IMR-90 (cell line): ENCODE results near the gene RNF224. TPM values are rescaled to one million over a fixed set of nuclear protein-coding genes. Genes with fewer than 3 reads are reported as not detected.

Experiments
- ATAC-seq: fragments of 200-7000 bp; cut with Tn5 transposase; 2 replicates; pipeline ENCODE4 v1.9.1; 2020; ENCODE audit warnings: low read depth, mild to moderate bottlenecking, moderate library complexity
- BruUV-seq: library from RNA; stranded (reverse); fragments of 400-500 nt; replicated peaks from 2 replicates; lab custom pipeline; 2021; lab: Mats Ljungman, UMichigan
- CTCF ChIA-PET: fragments of 300-600 bp; formaldehyde crosslinking; extraction: SDS; loops from one replicate; lab custom pipeline; 2021; ENCODE audit warnings: antibody characterized with exemption; lab: Yijun Ruan, JAX
- POLR2A ChIA-PET: fragments of 300-600 bp; sonication (Branson Sonifier 250); formaldehyde crosslinking; loops from one replicate; lab custom pipeline; 2022; ENCODE audit warnings: antibody characterized with exemption; ENCODE audit not compliant: unreplicated experiment; lab: Charles Lee
- DNase-seq: peaks from one replicate; pipeline ENCODE4 v3.0.0; 2013
- H2AFZ ChIP-seq: replicated peaks from 2 replicates; pipeline ENCODE3; 2013; ENCODE audit warnings: low read length, mild to moderate bottlenecking; ENCODE audit not compliant: poor library complexity
- H2AK5ac ChIP-seq: 2 replicates; pipeline ENCODE4 v1.6.1; 2013; ENCODE audit warnings: low read depth, low read length, inconsistent platforms
- H2AK9ac ChIP-seq: replicated peaks from 2 replicates; pipeline ENCODE3; 2013; ENCODE audit warnings: mild to moderate bottlenecking, low read depth, low read length, moderate library complexity; ENCODE audit not compliant: poor library complexity
- H2BK120ac ChIP-seq: 2 replicates; pipeline ENCODE4 v1.6.1; 2013; ENCODE audit warnings: low read depth, low read length, inconsistent platforms
- H2BK15ac ChIP-seq: 3 replicates; pipeline ENCODE4 v1.6.1; 2013; ENCODE audit warnings: low read depth, low read length, inconsistent platforms
- H2BK20ac ChIP-seq: 2 replicates; pipeline ENCODE4 v1.6.1; 2013; ENCODE audit warnings: low read depth, mild to moderate bottlenecking, inconsistent platforms, low read length, moderate library complexity
- H2BK5ac ChIP-seq: 2 replicates; pipeline ENCODE4 v1.6.1; 2013; ENCODE audit warnings: mild to moderate bottlenecking, low read depth, low read length, inconsistent platforms; ENCODE audit not compliant: poor library complexity, severe bottlenecking
- H3K14ac ChIP-seq: replicated peaks from 2 replicates; pipeline ENCODE4 v1.6.1; 2013; ENCODE audit warnings: low read depth, low read length, inconsistent platforms
- H3K18ac ChIP-seq: 2 replicates; pipeline ENCODE4 v1.6.1; 2013; ENCODE audit warnings: low read depth, low read length, control low read depth
- H3K23ac ChIP-seq: 2 replicates; pipeline ENCODE4 v1.6.1; 2013; ENCODE audit warnings: low read depth, low read length, inconsistent platforms
- H3K27ac ChIP-seq: 2 replicates; pipeline ENCODE4 v1.5.1; 2013; ENCODE audit warnings: mild to moderate bottlenecking, control low read depth, low read length; ENCODE audit not compliant: insufficient read depth
- H3K27me3 ChIP-seq: 2 replicates; pipeline ENCODE4 v1.6.1; 2013; ENCODE audit warnings: low read length; ENCODE audit not compliant: control insufficient read depth, insufficient read depth
- H3K36me3 ChIP-seq: 2 replicates; pipeline ENCODE4 v1.6.1; 2013; ENCODE audit warnings: low read length, mixed read lengths; ENCODE audit not compliant: control insufficient read depth, insufficient read depth
- H3K4ac ChIP-seq: 2 replicates; pipeline ENCODE4 v1.6.1; 2013; ENCODE audit warnings: low read depth, low read length, inconsistent platforms
- H3K4me1 ChIP-seq: 2 replicates; pipeline ENCODE4 v1.6.1; 2013; ENCODE audit warnings: low read length, mixed read lengths; ENCODE audit not compliant: control insufficient read depth, insufficient read depth
- H3K4me2 ChIP-seq: 2 replicates; pipeline ENCODE4 v1.6.1; 2013; ENCODE audit warnings: low read depth, mild to moderate bottlenecking, control low read depth, low read length, moderate library complexity
- H3K4me3 ChIP-seq: 2 replicates; pipeline ENCODE4 v1.5.1; 2013; ENCODE audit warnings: low read depth, mild to moderate bottlenecking, control low read depth, low read length, moderate library complexity; ENCODE audit not compliant: insufficient read depth
- H3K56ac ChIP-seq: 2 replicates; pipeline ENCODE4 v1.6.1; 2013; ENCODE audit warnings: low read length, inconsistent platforms; ENCODE audit not compliant: insufficient read depth; ENCODE audit errors: extremely low read depth
- H3K79me1 ChIP-seq, 2 experiments: 2 replicates each; pipeline ENCODE4 v1.6.1; 2013; ENCODE audit warnings: low read length in 2 of 2, inconsistent platforms in 1 of 2, low read depth in 1 of 2
- H3K9ac ChIP-seq: 2 replicates; pipeline ENCODE4 v1.6.1; 2013; ENCODE audit warnings: low read depth, low read length, control low read depth
- H3K9me1 ChIP-seq: 2 replicates; pipeline ENCODE4 v1.6.1; 2013; ENCODE audit warnings: low read length, inconsistent platforms; ENCODE audit not compliant: insufficient read depth
- H3K9me3 ChIP-seq: 2 replicates; pipeline ENCODE4 v1.6.1; 2013; ENCODE audit warnings: low read length; ENCODE audit not compliant: control insufficient read depth, insufficient read depth
- H4K20me1 ChIP-seq: 2 replicates; pipeline ENCODE4 v1.6.1; 2013; ENCODE audit warnings: low read length, inconsistent platforms; ENCODE audit not compliant: insufficient read depth
- H4K5ac ChIP-seq: 2 replicates; pipeline ENCODE4 v1.6.1; 2013; ENCODE audit warnings: mild to moderate bottlenecking, low read depth, low read length, control low read depth
- H4K8ac ChIP-seq, 2 experiments: 2 replicates each; pipeline ENCODE4 v1.6.1; 2013; ENCODE audit warnings: low read depth in 2 of 2, low read length in 2 of 2, control low read depth in 1 of 2, inconsistent platforms in 1 of 2
- H4K91ac ChIP-seq: 2 replicates; pipeline ENCODE4 v1.6.1; 2013; ENCODE audit warnings: low read depth, low read length, inconsistent platforms; ENCODE audit not compliant: insufficient read depth
- BHLHE40 ChIP-seq: fragments of 150-350 bp; IDR thresholded peaks from 2 replicates; pipeline ENCODE4 v1.6.1; 2016; ENCODE audit warnings: mild to moderate bottlenecking, low read depth, low read length
- CEBPB ChIP-seq: IDR thresholded peaks from 2 replicates; pipeline ENCODE4 v1.6.1; 2012; ENCODE audit warnings: low read depth, low read length, improper control_type of control experiment
- CHD1 ChIP-seq: IDR thresholded peaks from 2 replicates; pipeline ENCODE4 v1.6.1; 2012; ENCODE audit warnings: low read depth, low read length, improper control_type of control experiment
- FOS ChIP-seq: fragments of 150-350 bp; IDR thresholded peaks from 2 replicates; pipeline ENCODE4 v1.6.1; 2016; ENCODE audit warnings: low read depth, low read length
- MAFK ChIP-seq: IDR thresholded peaks from 2 replicates; pipeline ENCODE4 v1.6.1; 2012; ENCODE audit warnings: low read depth, low read length, improper control_type of control experiment
- MAZ ChIP-seq: IDR thresholded peaks from 2 replicates; pipeline ENCODE4 v1.6.1; 2012; ENCODE audit warnings: low read depth, mild to moderate bottlenecking, low read length, improper control_type of control experiment, moderate library complexity, borderline replicate concordance
- MXI1 ChIP-seq: IDR thresholded peaks from 2 replicates; pipeline ENCODE4 v1.6.1; 2012; ENCODE audit warnings: low read depth, mild to moderate bottlenecking, low read length, moderate library complexity, borderline replicate concordance
- NFE2L2 ChIP-seq: fragments of 150-350 bp; IDR thresholded peaks from 2 replicates; pipeline ENCODE4 v1.6.1; 2016; ENCODE audit warnings: low read depth, mild to moderate bottlenecking, low read length
- POLR2A ChIP-seq: IDR thresholded peaks from 2 replicates; pipeline ENCODE4 v1.6.1; 2012; ENCODE audit warnings: mild to moderate bottlenecking, low read depth, low read length
- RAD21 ChIP-seq: IDR thresholded peaks from 2 replicates; pipeline ENCODE4 v1.6.1; 2012; ENCODE audit warnings: low read length, improper control_type of control experiment
- RCOR1 ChIP-seq: IDR thresholded peaks from 2 replicates; pipeline ENCODE4 v1.6.1; 2012; ENCODE audit warnings: mild to moderate bottlenecking, low read length, improper control_type of control experiment; ENCODE audit not compliant: insufficient replicate concordance
- SMC3 ChIP-seq: fragments of 150-350 bp; IDR thresholded peaks from 2 replicates; pipeline ENCODE4 v1.6.1; 2016; ENCODE audit warnings: low read depth, mild to moderate bottlenecking, antibody characterized with exemption, low read length, moderate library complexity
- WGBS, 2 experiments: methylation state at CpG; one replicate each; pipeline versions ENCODE4 v1.1.5 to v1.1.7; 2013; ENCODE audit warnings: missing lambda C conversion rate in 2 of 2; ENCODE audit not compliant: insufficient read length in 1 of 2; ENCODE audit errors: extremely low coverage in 2 of 2; 5-methylcytosine and 5-hydroxymethylcytosine counted together
- dilution Hi-C: fragments of 300-500 bp; cut with HindIII; formaldehyde crosslinking; loops from one replicate; pipeline ENCODE4 v1.14.3; 2018; ENCODE audit warnings: low sequenced_read_pairs; ENCODE audit not compliant: unreplicated experiment
- in situ Hi-C: fragments of 300-500 bp; cut with MboI; formaldehyde crosslinking; loops from 3 replicates; pipeline ENCODE4 v1.14.3; 2019; ENCODE audit warnings: low sequenced_read_pairs, inconsistent platforms, mixed read lengths
- intact Hi-C: fragments of 100-400 bp; cut with micrococcal nuclease; formaldehyde crosslinking; loops from 2 replicates; pipeline ENCODE4 v1.10.0; 2022
- polyA plus RNA-seq, 3 experiments: library from polyadenylated mRNA; depleted of rRNA; stranded (reverse); fragments of >200 nt; gene quantifications; 2 replicates each; pipeline ENCODE4 v1.2.3, GENCODE V29; 2012; ENCODE audit warnings: low replicate concordance in 1 of 3
- total RNA-seq: library from RNA; depleted of rRNA; stranded (reverse); fragments of >200 nt; gene quantifications from 2 replicates; pipeline ENCODE4 v1.2.3, GENCODE V29; 2012
- TF ChIP-seq, protein P1 (sequence below): fragments of 150-350 bp; IDR thresholded peaks from 2 replicates; pipeline ENCODE4 v1.6.1; 2017; ENCODE audit warnings: mild to moderate bottlenecking, antibody characterized with exemption, low read length, low read depth
- TF ChIP-seq, protein P2 (sequence below): conservative IDR thresholded peaks from 2 replicates; pipeline ENCODE4 v1.5.1; 2012; ENCODE audit warnings: mild to moderate bottlenecking, low read depth, low read length, improper control_type of control experiment
- TF ChIP-seq, protein P3 (sequence below): fragments of 150-350 bp; IDR thresholded peaks from 2 replicates; pipeline ENCODE4 v1.6.1; 2016; ENCODE audit warnings: low read depth, mild to moderate bottlenecking, low read length, moderate library complexity, borderline replicate concordance

The RNF224 gene
- total and polyA plus RNA-seq, 2 of the 4 experiments (the other 2 are of a cell fraction): not detected

DNA sequence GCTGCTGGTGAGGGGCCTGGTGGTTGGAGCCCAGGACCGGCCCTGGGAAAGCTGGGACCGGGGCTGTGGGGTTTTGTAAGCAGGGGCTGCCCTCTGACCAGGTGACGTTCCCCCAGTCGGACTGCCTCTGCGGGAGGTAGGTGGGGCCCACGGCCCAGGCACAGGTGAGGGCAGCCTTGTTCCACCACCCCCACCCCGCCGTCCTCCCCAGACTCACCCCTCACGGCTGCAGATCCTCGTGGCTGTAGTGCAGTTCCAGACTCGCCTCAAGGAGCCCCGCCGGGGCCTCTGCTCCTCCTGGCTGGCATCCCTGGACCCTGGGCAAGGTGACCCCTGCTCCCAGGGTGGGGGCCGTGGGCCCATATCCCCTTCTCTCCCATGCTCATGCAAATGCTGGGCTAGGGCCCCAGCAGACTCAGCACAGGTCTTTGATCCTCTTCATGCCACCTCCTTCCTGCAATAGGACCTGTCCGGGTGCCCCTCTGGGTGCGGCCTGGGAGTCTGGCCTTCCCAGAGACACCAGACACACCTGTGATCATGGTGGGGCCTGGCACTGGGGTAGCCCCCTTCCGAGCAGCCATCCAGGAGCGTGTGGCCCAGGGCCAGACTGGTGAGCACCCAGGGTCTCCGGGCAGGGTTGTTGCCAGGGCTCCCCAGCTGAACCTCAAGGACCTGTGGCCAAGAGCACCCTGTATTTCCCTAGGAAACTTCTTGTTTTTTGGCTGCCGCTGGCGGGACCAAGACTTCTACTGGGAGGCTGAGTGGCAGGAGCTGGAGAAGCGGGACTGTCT, 11.9 kb upstream of the RNF224 start:
- BruUV-seq: no TSS peak
- POLR2A ChIA-PET: no interaction called here
- no peak overlapping the region for H4K5ac ChIP-seq
- no peak overlapping the region for H3K56ac ChIP-seq
- H2BK5ac ChIP-seq: no peak overlapping the region
- no peaks in the 10 kb centered on the region for H4K20me1 ChIP-seq
- H3K9ac ChIP-seq: no peak overlapping the region
- dilution Hi-C loops: no loop called here
- no peak overlapping the region for H3K4me2 ChIP-seq
- in situ Hi-C loops: no loop called here
- intact Hi-C loops: no loop called here
- H2BK20ac ChIP-seq: no peak overlapping the region
- H2AK5ac ChIP-seq: no peak overlapping the region
- H2AK9ac ChIP-seq: peak overlapping the region; percentile 76
- peaks cover 3% of the 10 kb centered on the region; the same call in 1 of the 2 replicates for H3K9me1 ChIP-seq
- no peak overlapping the region for H3K4ac ChIP-seq
- H3K23ac ChIP-seq: no peak overlapping the region
- H3K27me3 ChIP-seq: no peaks in the 10 kb centered on the region
- DNase-seq (no peak), ATAC-seq (no peak)
- no peaks in the 10 kb centered on the region for H3K9me3 ChIP-seq
- no peak overlapping the region for H2AFZ ChIP-seq
- H3K36me3 ChIP-seq: peaks cover 18% of the 10 kb centered on the region
- WGBS, 2 experiments: 87% methylated on average over 3 of the region's 22 CpGs; no CpG with 5 or more reads in 1 of the 2 experiments
- no peak overlapping the region for H3K18ac ChIP-seq
- peaks cover 0 to 6% of the 10 kb centered on the region in 2 experiments; a peak in 1 of 4 replicates for H3K79me1 ChIP-seq
- no peak overlapping the region for H4K8ac ChIP-seq
- no peak overlapping the region for H3K14ac ChIP-seq
- H3K27ac ChIP-seq: no peak overlapping the region
- CTCF ChIA-PET: no interaction called here
- no peak overlapping the region for H2BK120ac ChIP-seq
- H3K4me3 ChIP-seq: no peak overlapping the region
- H4K91ac ChIP-seq: no peak overlapping the region
- H3K4me1 ChIP-seq: peaks cover 6% of the 10 kb centered on the region
- no peak overlapping the region for H2BK15ac ChIP-seq
- TF ChIP-seq, protein P1, sequence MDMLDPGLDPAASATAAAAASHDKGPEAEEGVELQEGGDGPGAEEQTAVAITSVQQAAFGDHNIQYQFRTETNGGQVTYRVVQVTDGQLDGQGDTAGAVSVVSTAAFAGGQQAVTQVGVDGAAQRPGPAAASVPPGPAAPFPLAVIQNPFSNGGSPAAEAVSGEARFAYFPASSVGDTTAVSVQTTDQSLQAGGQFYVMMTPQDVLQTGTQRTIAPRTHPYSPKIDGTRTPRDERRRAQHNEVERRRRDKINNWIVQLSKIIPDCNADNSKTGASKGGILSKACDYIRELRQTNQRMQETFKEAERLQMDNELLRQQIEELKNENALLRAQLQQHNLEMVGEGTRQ: no peak
- TF ChIP-seq CEBPB: no peak
- TF ChIP-seq RAD21: no peak
- TF ChIP-seq, protein P2, sequence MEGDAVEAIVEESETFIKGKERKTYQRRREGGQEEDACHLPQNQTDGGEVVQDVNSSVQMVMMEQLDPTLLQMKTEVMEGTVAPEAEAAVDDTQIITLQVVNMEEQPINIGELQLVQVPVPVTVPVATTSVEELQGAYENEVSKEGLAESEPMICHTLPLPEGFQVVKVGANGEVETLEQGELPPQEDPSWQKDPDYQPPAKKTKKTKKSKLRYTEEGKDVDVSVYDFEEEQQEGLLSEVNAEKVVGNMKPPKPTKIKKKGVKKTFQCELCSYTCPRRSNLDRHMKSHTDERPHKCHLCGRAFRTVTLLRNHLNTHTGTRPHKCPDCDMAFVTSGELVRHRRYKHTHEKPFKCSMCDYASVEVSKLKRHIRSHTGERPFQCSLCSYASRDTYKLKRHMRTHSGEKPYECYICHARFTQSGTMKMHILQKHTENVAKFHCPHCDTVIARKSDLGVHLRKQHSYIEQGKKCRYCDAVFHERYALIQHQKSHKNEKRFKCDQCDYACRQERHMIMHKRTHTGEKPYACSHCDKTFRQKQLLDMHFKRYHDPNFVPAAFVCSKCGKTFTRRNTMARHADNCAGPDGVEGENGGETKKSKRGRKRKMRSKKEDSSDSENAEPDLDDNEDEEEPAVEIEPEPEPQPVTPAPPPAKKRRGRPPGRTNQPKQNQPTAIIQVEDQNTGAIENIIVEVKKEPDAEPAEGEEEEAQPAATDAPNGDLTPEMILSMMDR: no peak
- no peak for TF ChIP-seq RCOR1
- TF ChIP-seq MXI1: no peak
- TF ChIP-seq SMC3: no peak
- TF ChIP-seq CHD1: no peak
- TF ChIP-seq FOS: no peak
- TF ChIP-seq NFE2L2: no peak
- TF ChIP-seq BHLHE40: no peak
- TF ChIP-seq MAZ: no peak
- TF ChIP-seq, protein P3, sequence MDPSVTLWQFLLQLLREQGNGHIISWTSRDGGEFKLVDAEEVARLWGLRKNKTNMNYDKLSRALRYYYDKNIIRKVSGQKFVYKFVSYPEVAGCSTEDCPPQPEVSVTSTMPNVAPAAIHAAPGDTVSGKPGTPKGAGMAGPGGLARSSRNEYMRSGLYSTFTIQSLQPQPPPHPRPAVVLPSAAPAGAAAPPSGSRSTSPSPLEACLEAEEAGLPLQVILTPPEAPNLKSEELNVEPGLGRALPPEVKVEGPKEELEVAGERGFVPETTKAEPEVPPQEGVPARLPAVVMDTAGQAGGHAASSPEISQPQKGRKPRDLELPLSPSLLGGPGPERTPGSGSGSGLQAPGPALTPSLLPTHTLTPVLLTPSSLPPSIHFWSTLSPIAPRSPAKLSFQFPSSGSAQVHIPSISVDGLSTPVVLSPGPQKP: no peak
- TF ChIP-seq POLR2A: no peak
- no peak for TF ChIP-seq MAFK
